Astrocyte of the cerebellum (primary cell): Measurements from ENCODE around the gene MLXIP.

Experiments used
- DNase-seq: peaks from one replicate; pipeline ENCODE4 v3.0.0-alpha.2; 2011; ENCODE audit warnings: low read depth
- H3K4me3 ChIP-seq: 2 replicates; pipeline ENCODE4 v1.5.1; 2011; ENCODE audit warnings: mild to moderate bottlenecking, low read depth, low read length, moderate library complexity
- in situ Hi-C: cut with HindIII; loops from 2 replicates; pipeline ENCODE4 v1.10.0; 2017; ENCODE audit warnings: low sequenced_read_pairs
- TF ChIP-seq, protein P1 (sequence below): IDR thresholded peaks from 2 replicates; pipeline ENCODE4 v1.5.1; 2012; ENCODE audit warnings: low read length, low read depth, moderate library complexity, mild to moderate bottlenecking; ENCODE audit errors: missing control alignments

Gene MLXIP

DNA sequence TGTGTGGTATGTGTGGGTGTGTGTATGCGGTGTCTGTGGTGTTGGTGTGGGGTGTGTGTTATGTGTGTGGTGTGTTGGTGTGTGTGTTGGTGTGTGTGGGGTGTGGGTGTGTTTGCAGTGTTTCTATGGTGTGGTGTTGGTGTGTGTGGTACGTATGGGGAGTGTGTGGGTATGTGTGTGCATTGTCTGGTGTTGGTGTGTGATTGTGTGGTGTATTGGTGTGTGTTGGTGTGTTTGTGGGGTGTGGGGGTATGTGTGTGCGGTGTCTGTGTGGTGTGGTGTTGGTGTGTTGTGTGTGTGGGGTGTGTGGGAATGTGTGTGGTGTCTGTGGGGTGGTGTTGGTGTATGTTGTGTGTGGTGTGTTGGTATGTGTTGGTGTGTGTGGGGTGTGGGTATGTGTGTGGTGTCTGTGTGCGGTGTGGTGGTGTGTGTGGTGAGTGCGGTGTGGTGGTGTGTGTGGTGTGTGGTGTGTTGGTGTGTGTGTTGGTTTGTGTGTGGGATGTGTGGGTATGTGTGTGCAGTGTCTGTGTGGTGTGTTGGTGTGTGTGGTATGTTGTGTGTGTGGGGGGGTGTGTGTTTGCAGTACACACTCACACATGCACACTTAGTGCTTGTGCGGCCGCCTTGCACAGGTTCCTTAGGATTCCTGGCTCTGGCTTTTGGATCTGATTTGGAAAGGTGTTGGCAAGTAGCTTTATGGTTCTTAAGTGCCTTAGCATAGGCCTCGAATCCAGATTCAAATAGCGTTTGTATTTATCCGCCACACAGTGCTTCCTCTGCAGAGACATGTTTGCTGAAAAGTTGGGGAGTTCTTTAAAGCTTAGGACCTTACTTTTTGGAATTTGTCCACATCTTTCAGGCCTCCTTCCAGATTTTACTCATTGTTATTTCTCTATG, 16.4 kb downstream of the MLXIP start:
- DNase-seq = no peak
- TF ChIP-seq, protein P1, sequence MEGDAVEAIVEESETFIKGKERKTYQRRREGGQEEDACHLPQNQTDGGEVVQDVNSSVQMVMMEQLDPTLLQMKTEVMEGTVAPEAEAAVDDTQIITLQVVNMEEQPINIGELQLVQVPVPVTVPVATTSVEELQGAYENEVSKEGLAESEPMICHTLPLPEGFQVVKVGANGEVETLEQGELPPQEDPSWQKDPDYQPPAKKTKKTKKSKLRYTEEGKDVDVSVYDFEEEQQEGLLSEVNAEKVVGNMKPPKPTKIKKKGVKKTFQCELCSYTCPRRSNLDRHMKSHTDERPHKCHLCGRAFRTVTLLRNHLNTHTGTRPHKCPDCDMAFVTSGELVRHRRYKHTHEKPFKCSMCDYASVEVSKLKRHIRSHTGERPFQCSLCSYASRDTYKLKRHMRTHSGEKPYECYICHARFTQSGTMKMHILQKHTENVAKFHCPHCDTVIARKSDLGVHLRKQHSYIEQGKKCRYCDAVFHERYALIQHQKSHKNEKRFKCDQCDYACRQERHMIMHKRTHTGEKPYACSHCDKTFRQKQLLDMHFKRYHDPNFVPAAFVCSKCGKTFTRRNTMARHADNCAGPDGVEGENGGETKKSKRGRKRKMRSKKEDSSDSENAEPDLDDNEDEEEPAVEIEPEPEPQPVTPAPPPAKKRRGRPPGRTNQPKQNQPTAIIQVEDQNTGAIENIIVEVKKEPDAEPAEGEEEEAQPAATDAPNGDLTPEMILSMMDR = no peak
- in situ Hi-C loops = no loop called here
- H3K4me3 ChIP-seq = no peak overlapping the region

DNA sequence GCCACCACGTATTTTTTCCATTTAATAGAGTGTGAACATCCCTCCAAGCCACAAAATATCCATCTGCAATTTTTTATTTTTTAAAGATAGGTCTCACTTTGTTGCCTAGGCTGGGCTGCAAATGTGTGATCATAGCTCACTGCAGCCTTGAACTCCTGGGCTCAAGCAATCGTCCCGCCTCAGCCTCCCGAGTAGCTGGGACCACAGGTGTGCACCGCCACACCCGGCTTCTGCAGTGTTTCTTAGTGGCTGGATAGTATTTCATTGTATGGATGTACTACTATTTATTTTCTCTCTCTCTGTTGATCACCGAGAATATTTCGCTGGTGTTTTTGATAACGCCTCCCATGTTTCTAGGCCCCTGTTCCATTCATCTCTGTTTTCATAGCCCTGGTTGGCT, 17.5 kb downstream of the MLXIP start:
- in situ Hi-C loops = no loop called here
- TF ChIP-seq, protein P1 = no peak
- H3K4me3 ChIP-seq = no peak overlapping the region
- no peak for DNase-seq

DNA sequence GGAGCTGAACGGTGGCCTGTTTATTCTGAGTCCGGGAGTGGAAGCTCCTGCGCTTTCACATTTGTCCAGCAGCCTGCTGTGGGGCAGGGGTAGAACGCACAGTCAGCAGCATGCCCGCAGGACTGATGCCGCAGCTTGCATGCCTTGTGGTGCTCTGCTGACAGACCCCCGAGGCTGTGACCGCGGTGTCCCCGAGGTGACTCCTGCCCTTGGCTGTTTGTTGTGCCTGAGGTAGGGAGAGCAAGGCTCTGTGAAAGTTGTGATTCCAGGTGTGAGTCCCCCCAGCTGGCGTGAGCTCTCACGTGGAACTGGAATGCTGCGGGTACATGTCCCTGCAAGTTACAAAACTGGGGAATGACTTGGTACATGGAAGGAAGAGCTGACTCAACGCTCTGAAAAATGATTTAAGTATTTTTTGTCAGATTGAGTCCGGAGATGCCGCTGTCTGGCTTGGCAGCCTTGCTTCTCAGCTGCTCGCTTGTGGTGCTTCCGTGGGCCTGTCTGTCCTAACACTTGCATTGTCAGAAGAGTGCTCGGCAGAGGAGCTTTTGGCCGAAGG, 18.1 kb downstream of the MLXIP start:
- H3K4me3 ChIP-seq = no peak overlapping the region

DNA sequence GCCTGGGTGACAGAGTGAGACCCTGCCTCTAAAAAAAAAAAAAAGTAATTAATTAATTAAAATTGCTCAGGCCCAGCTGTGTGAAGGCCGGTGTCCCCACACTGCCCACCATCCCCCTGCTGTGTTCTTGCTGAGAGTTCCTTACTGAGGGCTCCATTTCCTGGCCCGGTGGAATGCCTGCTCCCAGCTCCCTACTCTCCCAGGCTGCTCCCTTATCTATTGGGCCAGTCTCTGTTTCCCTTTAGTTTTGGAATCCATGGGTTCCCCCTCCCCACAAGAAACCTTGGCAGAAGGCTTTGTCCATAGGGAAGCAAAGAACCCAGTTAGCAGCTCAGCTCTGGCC, 19.0 kb downstream of the MLXIP start:
- TF ChIP-seq, protein P1 = no peak
- DNase-seq = no peak
- in situ Hi-C loops = no loop called here
- no peak overlapping the region for H3K4me3 ChIP-seq

More for the DNA sequence above, 18.1 kb downstream of the MLXIP start:
- TF ChIP-seq, protein P1 = no peak
- in situ Hi-C loops = no loop called here
- no peak for DNase-seq

DNA sequence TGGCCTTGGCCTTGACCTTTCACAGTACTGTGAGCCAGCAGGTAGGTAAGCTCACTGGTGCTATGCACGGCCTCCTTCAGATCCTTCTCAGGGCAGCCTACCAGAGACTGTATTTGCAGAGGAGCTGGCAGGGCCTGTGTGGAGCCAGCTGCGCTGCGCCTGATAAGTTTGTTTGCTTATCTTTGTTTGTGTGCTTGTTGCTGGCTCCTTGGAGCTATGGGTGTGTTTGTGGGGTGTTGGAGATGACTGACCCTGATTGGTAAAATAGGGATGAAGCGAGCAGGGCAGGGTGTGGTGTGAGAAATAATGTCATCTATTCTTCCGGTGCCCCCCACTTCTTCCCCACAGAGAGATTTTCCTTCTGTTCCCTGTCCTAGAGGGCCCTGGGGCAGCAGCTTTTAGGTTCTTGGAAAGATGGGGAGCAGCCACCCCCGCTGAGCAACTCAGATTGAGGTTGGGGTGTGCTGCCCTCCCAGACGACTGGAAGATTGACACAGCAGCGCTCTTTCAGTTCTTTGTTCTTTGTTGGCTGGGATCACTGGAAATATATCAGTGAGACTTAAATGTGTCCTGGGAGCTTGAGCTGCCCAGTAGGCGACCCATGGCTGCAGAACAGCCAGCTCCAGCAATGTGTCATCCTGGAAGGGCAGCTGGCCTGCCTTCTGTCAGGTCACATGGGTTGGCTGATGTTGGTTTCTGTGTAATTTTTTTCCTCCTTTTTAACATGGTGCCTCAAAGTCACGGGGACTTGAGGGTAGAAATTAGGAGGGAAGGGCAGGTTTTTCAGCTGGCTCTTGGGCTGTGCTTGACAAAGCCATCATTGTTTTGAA, 19.6 kb downstream of the MLXIP start:
- in situ Hi-C loops = no loop called here
- no peak overlapping the region for H3K4me3 ChIP-seq
- TF ChIP-seq, protein P1 = no peak
- DNase-seq = no peak

DNA sequence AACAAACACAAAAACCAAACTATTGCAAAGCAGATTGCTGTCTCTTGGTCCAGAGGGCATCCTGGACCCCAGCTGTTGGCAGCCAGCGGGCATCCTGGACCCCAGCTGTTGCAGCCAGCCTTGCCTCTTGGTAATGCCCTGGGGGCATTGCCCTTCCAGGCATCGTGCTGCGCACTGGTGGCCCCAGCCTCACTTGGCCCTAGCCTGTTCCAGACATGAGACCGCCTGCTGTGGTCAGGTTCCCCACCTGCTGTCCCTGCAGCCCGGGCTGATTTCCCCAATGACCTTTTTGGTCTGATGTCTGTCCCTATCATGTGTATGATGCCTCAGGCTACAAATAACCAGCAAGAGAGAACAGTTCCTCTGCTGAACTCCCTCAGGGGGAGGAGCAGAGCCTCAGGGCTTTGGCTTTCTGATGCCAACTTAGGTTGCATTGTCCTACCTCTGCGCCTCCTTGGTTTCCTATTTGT, 20.8 kb downstream of the MLXIP start:
- TF ChIP-seq, protein P1 = no peak

More for the DNA sequence above, 20.8 kb downstream of the MLXIP start:
- no peak overlapping the region for H3K4me3 ChIP-seq
- in situ Hi-C loops = no loop called here
- DNase-seq = no peak
